ENCODE results near the gene CCNF.
A peak's percentile ranks its signal among the peaks of the same experiment; 100 is the strongest.
"Not testable (repeated sequence)": the region's sequence is repeated elsewhere in the genome, so short reads cannot be mapped to it uniquely, and the experiment has no call there.

The CCNF gene

GRCh38 chr16:2428051-2428783, 1.0 kb upstream of the CCNF start:
- peak in 1 of 2 donors; percentile 25 for DNase-seq

- no peak for DNase-seq
These were observed 538 bp upstream of the CCNF start for GRCh38 chr16:2428784-2429033.

DNA sequence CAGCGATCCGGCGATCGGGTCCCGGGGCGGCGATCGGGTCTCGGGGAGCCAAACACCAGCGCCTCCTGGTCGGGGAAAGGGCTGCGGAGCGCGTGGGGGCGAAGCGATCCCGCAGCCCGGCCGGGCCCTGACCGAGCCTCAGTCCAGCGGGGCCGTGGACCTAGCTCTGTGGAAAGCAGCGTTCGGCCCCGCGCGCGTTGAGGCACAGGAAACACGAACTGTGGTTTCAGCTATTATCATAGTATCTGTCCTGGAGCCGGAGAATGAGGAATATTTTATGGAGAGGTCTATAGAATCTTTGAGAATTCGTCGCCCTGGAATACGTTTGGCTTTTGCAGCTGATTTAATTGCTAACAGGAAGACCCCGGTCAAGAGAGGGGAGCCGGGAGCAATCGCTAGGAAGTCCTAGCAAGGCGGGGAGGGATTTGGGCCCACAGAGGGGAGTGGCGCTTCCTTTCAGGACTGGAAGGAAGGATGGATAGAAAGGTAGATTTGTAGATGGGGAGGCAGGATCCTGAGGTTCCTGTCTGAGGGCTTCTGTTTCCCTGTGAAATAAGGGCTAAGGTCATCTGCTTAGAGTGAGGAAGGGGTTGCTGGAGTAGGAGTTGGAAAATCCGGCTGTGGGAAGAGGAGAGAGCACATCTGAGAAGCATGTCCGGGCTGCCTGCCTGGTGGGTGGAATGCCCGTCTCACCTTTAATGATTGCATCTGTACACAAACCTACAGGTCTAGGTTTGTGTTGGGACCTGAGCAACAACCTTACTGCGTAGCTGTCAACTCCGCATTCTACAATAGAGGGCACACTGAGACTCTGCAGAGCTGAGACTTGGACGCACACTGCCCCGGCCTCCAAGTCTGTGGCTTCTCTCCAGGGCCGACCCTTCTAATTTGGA, 770 bp downstream of the CCNF start:
- DNase-seq: no peak

GRCh38 chr16:2432286-2432685, 3.0 kb downstream of the CCNF start:
- no peak for DNase-seq

GRCh38 chr16:2432801-2433505, 3.7 kb downstream of the CCNF start:
- no peak for DNase-seq

GRCh38 chr16:2435236-2435635, 6.0 kb downstream of the CCNF start:
- DNase-seq: not testable (repeated sequence)

GRCh38 chr16:2436110-2436509, 6.9 kb downstream of the CCNF start:
- DNase-seq: no peak

DNA sequence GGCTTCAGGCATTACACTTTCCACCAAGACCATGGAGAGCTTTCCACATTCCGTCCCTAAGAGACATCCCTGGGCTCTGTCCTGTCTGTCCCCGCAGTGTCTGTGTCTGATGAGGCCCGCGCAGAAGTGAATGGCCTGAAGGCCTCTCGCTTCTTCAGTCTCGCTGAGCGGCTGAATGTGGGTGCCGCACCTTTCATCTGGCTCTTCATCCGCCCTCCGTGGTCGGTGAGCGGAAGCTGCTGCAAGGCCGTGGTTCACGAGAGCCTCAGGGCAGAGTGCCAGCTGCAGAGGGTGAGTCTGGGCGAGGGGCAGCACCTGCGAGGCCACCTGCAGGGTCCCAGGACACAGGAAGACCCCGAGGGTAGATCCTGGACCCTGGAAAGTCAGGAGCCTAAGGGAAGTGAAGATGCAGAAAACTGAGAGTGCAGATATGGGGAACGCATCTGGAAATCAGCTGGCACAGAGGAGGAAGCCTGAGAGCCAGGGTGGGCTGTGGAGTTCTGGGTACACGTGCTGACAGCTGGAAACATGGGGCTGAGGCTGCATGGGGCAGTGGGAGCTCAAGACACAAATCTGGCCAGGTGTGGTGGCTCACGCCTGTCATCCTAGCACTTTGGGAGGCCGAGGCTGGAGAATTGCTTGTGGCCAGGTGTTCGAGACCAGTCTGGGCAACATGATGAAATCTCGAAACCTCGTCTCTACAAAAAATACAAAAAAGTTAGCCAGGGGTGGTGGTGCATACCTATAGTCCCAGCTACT, 8.0 kb downstream of the CCNF start:
- DNase-seq: no peak

DNA sequence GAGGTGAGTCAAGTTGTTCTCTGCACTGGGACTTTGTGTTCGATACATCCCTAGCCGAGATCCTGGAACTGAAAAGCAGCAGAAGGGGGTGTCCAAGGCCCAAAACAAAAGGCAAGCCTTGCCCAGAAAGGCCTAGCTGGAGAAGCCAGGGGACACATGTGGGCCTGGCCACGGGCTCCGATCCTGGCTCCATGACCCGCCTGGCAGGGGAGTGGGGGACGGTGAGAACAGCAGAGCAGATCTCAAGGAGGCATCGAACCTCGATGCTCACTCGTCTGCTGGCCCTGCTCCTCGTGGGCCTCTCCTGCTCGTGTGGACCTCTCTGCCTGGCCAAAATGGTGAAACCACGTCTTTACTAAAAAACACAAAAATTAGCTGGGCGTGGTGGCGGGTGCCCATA, 8.9 kb downstream of the CCNF start:
- no peak for DNase-seq

DNA sequence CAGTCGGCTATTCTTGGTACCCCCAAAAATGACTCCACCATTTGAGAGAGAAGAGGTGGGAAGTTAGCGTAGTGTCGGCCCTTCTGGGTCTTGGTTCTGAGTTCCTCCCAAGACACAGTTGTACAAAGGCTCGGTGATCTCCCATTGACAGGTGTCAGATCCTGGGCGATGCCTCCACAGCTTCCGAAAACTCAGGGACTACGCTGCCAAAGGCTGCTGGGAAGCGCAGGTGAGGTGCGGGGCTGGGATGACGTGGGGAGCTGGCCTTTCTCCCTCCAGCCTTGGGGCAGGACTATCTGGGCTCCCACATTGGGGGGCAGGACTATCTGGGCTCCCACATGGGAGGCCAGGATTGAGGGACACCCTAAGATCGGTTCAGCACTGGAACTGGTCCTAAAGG, 10.4 kb downstream of the CCNF start:
- no peak for DNase-seq

GRCh38 chr16:2441143-2441804, 12.0 kb downstream of the CCNF start:
- DNase-seq: not testable (repeated sequence)

GRCh38 chr16:2443555-2443954, 14.3 kb downstream of the CCNF start:
- DNase-seq: no peak

DNA sequence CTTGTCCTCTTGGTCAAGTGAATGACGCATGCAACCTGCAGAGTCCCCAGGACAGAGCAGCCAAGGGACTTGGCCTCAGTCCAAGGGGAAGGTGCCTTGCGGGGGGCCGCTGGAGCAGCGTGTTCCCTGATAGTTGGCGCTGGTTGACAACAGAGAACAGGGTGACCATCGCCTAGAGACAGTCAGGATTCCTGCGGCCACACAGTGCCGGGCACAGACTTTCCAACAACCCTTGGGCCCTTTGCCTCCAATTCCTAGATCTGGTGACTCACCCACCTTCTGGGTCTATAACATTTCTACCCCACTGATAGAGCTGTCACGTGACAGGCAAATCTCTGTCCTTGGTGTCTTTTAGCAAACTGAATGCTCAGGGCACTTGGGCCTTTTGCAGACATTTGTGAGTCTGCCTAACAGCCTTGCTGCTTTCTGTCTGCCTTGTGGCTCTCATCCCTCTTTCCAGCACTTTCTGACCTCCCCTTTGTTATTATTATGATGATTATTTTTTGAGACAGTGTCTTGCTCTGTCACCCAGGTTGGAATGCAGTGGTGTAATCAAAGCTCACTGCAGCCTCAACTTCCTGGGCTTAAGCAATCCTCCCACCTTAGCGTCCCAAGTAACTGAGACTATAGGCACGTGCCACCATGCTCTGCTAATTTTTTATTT, 18.8 kb downstream of the CCNF start:
- no peak for DNase-seq

DNA sequence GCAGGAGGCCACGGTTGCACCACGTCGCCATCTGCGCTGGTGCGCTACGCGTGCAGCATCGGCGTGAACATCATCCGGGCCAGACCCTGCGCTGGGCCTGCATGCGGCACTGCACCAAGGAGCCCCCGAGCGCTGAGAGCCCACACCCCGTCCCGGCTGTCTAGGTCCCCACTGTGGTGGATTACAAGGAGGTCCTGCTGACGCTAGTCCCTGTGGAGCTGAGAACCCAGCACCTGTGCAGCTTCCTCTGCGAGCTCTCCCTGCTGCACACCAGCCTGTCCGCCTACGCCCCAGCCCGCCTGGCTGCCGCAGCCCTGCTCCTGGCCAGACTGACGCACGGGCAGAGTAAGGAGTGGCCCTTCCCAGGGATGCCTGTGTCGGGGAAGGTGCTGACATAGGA, 19.9 kb downstream of the CCNF start:
- DNase-seq: no peak

GRCh38 chr16:2450535-2450934, 21.3 kb downstream of the CCNF start:
- no peak for DNase-seq

DNA sequence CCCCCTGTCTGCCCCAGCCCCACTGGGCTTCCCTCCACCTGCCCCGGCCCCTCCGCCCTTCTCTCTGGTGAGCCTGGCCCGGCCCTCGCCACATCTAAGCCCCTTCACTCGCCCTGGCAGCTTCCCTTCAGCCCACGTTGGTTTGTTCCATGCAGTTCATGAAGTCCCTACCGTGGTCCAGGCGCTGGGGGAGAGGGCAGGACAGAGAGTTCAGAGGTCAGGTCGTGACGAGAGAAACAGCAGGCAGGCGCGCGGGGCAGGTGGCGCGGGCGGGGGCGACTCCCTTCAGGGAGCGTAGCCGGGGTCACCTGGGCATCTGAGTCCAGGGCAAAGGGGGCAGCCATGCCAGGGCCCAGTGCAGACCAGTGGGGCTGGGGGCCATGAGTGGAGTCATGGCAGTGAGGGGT, 21.7 kb downstream of the CCNF start:
- DNase-seq: no peak

DNA sequence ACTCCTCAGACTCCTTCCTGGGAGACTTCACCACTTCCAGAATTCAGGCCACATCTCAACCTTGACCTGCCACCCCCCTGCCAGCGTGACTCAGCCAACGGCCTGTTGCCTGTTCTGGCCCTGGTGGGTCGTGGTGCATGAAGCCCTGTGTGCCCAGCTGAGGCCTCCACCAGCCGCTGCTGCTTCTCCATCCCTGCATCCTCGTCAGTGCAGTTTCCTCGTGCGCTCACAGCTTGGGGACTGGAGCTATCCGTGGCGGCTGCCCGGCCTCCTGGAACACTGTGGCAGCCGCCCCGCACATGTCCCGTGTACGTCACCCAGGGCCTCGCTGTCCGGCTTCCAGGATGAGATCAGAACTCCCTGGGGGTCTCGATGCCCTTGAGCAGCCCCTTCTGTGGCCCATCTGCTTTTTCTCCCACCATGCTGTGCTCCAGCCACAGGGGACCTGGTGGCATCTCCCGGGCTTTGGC, 22.6 kb downstream of the CCNF start:
- no peak for DNase-seq

DNA sequence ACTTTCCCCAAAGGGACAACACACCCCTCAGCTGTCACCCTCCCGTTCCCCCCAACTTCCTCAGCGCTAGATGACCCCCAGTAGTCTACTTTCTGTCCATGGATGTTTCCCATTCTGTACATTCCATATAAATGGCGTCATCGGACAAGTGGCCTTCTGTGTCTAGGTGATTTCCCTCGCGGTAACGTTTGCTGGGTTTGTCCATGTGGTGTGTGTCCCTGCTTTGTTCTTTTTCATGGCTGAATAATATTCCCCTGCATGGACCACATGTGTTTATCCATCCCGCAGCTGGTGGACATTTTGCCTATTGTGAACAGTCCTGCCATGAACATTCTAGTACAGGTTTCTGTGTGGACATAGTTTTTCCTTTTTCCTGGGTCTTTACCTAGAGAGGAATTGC, 23.4 kb downstream of the CCNF start:
- no peak for DNase-seq

DNA sequence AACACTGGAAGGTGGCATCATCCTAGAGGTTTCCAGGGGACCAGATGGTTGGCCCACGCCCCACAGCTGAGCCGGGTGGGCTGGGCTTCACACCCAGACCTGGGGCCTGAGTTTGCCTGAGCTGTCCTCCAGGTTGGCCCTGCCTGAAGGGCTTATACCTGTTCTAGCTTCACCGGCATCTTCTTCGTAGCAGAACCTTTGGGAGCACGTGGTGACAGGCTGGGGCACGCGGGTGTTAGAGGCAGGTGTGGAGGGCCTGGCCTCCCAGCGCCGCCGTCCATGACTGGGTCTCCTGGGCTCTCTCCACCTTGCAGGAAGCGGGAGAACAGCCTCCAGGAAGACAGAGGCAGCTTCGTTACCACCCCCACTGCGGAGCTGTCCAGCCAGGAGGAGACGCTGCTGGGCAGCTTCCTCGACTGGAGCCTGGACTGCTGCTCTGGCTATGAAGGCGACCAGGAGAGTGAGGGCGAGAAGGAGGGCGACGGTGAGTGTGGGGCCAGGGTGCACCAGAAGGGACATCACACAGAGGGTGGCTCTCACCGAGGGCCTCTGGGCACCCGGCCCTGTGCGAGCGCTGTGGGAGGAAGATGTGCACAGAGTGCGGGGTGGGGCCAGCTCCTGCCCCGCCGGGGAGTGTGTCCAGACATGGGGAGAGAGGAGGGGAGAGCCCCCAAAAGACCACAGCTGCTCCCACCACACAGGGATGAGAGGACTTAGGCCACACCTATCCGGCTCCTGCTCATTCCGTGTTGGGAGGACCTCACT, 26.0 kb downstream of the CCNF start:
- no peak for DNase-seq

GRCh38 chr16:2456551-2457153, 27.4 kb downstream of the CCNF start:
- DNase-seq: no peak

- no peak for DNase-seq
These were observed 28.0 kb downstream of the CCNF start for GRCh38 chr16:2457267-2457666.

All from stimulated activated CD4-positive, alpha-beta T cell treated with anti-CD3 and anti-CD28 coated beads, Interleukin-2, amount 100 ng/mL, for 24 hours (primary cell).